DND-41 (cell line): ENCODE results near the gene SPP2.

Source experiments
- EZH2 ChIP-seq: IDR thresholded peaks from 3 replicates; pipeline ENCODE4 v1.6.1; 2012; ENCODE audit warnings: borderline replicate concordance, low read depth, mild to moderate bottlenecking, moderate library complexity, low read length, inconsistent platforms; ENCODE audit not compliant: severe bottlenecking
- TF ChIP-seq, protein P1 (sequence below): IDR thresholded peaks from 2 replicates; pipeline ENCODE4 v1.5.1; 2012; ENCODE audit warnings: borderline replicate concordance, low read length, moderate library complexity, mild to moderate bottlenecking; ENCODE audit not compliant: poor library complexity, severe bottlenecking; ENCODE audit errors: extremely low read depth

DNA sequence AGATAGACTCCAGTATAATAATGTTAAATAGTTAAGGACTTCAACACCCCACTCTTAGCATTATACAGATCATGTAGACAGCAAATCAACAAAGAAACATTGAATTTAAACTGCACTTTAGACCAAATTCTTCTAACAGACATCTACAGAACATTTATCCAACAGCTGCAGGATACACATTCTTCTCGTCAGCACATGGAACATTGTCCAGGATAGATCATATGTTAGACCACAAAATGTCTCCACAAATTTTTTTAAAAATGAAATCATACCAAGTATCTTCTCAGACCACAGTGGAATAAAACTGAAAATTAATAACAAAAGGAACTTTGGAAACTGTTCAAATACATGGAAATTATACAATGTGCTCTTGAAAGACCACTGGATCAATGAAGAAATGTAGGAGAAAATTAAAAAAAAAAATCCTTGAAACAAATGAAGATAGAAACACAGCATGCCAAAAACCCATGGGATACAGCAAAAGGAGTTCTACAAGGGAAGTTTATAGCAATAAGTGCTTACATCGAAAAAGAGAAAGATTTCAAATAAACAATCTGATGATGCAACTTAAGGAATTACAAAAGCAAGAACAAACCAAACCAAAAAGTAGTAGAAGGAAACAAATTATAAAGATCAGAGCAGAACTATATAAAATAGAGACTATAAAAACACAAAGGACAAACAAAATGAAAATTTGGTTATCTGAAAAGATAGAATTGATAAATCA is 12.3 kb upstream of the SPP2 start:
- TF ChIP-seq, protein P1, sequence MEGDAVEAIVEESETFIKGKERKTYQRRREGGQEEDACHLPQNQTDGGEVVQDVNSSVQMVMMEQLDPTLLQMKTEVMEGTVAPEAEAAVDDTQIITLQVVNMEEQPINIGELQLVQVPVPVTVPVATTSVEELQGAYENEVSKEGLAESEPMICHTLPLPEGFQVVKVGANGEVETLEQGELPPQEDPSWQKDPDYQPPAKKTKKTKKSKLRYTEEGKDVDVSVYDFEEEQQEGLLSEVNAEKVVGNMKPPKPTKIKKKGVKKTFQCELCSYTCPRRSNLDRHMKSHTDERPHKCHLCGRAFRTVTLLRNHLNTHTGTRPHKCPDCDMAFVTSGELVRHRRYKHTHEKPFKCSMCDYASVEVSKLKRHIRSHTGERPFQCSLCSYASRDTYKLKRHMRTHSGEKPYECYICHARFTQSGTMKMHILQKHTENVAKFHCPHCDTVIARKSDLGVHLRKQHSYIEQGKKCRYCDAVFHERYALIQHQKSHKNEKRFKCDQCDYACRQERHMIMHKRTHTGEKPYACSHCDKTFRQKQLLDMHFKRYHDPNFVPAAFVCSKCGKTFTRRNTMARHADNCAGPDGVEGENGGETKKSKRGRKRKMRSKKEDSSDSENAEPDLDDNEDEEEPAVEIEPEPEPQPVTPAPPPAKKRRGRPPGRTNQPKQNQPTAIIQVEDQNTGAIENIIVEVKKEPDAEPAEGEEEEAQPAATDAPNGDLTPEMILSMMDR, result no peak
- TF ChIP-seq EZH2, result no peak
